D721Med (cell line): Measurements from ENCODE around the gene ANO2.

Experiments
- DNase-seq: peaks from one replicate; pipeline ENCODE4 v3.0.0; 2011; ENCODE audit warnings: low spot score; ENCODE audit not compliant: insufficient read length
- FAIRE-seq: peaks from 2 replicates; lab custom pipeline; 2011; peaks lifted over from hg19 to GRCh38; lab: Jason Lieb, UNC
- TF ChIP-seq, protein P1 (sequence below): IDR thresholded peaks from 2 replicates; pipeline ENCODE4 v1.5.1; 2012; ENCODE audit warnings: mild to moderate bottlenecking, control low read depth; ENCODE audit not compliant: insufficient read depth; ENCODE audit errors: missing control alignments

ANO2 gene

DNA sequence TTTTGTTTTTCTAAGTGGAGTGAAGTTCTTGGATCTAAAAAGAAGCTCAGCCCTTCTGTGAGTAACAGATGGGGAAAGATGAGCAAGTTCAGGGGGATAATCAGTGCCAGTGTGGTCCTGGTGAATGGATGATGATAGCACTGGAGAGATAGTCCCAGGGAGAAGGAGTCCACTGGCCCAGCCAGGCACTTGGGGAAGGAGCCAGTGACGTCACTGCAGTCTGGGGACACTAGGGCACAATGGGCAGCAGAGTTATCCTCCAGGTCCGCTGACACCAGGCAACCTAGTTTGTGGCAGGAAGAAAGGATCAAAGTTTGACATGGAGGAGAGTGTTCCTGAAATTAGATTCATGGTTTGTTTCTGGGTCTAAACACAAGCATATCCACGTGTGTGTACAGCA lies 411.7 kb downstream of the ANO2 start:
- no peak for FAIRE-seq
- TF ChIP-seq, protein P1, sequence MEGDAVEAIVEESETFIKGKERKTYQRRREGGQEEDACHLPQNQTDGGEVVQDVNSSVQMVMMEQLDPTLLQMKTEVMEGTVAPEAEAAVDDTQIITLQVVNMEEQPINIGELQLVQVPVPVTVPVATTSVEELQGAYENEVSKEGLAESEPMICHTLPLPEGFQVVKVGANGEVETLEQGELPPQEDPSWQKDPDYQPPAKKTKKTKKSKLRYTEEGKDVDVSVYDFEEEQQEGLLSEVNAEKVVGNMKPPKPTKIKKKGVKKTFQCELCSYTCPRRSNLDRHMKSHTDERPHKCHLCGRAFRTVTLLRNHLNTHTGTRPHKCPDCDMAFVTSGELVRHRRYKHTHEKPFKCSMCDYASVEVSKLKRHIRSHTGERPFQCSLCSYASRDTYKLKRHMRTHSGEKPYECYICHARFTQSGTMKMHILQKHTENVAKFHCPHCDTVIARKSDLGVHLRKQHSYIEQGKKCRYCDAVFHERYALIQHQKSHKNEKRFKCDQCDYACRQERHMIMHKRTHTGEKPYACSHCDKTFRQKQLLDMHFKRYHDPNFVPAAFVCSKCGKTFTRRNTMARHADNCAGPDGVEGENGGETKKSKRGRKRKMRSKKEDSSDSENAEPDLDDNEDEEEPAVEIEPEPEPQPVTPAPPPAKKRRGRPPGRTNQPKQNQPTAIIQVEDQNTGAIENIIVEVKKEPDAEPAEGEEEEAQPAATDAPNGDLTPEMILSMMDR = no peak
- no peak for DNase-seq

DNA sequence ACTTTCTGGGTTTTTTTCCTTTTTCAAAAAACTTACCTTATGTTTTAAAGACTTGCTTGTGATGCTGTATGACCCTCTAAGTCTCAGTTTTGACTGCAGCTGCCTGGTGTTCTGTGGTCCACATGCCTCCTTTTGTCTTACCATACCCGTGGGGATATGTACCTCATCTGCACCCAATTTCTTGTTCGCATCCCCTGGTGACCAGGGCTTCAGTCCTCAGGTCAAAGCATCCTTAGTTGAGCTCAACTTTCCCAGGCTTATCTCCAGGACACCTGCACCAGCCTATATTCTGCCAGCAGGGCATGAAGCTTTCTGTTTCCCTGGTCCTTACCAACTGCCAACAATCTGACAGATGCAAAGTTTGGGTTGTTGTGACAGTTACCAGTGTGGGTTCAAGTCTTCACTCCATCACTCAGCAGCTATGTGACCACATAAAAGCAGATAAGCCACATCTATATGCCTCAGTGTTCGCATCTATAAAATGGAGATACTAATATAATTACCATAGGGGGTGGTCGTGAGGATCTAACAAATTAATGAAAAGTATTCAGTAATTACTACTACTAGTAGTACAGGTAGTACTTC lies 419.2 kb downstream of the ANO2 start:
- DNase-seq = no peak
- no peak for FAIRE-seq
- TF ChIP-seq, protein P1 = no peak

DNA sequence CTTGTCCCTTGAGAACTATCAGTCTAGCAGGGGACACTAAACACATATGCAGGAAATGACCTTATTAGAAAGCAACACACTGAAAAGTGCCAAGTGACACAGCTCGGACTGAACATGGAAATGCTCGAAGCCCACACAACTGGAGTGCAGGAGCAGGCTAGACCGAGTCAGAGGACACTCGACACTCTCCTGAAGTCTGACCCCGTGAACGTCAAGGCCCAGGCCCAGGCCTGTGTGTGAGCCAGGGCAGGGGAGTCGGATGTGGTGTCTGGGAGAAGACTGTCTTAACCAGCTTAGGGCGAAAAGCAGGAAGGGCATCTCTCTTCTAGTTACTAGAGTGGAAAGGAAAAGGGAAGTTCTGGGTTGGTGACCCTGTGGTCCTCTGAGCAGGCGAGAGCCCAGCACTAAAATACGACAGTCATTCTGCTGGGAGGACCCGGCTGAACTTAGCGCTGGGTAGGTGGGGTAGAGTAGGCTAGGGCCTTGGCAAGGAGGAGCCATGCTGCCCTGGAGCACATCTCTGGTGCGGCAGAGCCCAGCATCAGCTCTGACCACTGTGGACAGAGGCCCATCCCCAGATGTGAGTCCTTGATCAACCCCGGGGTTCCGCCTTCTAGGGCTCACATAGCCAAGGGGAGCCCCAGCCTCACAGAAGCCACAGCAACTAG lies 420.2 kb downstream of the ANO2 start:
- TF ChIP-seq, protein P1 = no peak
- DNase-seq (no peak), FAIRE-seq (no peak)

DNA sequence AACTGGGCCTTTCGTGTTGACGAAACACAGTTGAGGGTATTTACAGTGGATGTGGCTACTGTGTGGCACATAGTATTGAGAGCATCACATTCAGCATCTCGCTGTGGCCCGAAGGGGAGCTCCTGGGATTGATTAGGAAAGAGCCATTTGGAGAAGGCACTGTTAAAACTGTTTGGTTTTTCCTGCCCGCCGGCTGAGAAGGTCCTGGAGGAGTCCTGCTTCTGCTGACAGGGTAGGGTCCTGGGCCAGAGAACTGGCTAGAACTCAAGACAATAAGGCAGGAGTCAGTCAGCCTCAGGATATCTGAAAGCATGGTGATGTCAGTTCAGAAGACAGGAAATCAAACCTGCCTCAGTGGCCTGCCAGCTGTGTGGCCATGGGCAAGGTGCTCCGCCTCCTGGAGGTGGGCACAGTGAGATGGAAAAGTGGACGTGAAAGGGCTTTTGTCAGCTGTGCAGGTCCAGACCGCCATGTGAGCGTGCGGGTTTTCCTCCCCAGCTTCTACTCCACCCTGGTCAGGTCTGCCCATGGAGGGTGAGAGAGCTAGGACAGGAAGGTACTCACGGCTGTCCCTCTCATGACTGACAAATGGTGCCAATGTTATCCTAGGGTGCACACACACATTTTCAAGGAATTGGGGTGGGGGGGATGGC lies 420.8 kb downstream of the ANO2 start:
- TF ChIP-seq, protein P1 = no peak
- FAIRE-seq = no peak
- no peak for DNase-seq

DNA sequence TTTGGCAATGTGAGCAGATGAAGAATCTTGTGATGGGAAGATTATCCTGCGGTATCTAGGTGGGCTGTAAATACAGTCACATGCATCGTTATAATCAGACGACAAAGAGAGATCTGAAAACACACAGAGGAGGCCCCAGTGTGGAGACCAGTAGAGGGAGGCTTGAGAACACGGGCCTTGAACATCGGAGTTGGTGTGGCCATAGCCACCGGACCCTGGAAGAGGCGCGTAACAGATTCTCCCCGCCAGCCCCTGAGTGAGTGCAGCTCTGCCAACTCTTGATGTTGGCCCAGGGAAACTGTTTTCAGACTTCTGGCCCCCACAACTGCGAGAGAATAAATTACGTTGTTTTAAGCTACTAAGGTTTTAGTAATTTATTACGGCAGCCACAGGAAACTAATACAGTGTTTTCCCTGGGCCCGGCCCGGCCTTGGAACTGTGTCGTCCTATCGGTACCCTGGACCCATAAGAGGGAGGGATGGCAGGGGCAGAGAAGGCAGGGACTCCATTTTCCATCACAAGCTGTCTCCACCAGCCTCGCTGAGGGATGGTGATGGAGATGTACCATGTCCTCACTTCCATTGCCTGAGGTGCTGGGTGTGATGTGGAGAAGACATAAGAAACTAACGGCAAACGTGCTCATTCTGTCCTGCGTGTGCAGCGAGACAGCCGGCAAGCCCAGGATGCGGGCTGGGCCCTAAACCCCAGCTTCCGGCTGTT lies 421.5 kb downstream of the ANO2 start:
- FAIRE-seq = no peak
- TF ChIP-seq, protein P1 = no peak
- no peak for DNase-seq

DNA sequence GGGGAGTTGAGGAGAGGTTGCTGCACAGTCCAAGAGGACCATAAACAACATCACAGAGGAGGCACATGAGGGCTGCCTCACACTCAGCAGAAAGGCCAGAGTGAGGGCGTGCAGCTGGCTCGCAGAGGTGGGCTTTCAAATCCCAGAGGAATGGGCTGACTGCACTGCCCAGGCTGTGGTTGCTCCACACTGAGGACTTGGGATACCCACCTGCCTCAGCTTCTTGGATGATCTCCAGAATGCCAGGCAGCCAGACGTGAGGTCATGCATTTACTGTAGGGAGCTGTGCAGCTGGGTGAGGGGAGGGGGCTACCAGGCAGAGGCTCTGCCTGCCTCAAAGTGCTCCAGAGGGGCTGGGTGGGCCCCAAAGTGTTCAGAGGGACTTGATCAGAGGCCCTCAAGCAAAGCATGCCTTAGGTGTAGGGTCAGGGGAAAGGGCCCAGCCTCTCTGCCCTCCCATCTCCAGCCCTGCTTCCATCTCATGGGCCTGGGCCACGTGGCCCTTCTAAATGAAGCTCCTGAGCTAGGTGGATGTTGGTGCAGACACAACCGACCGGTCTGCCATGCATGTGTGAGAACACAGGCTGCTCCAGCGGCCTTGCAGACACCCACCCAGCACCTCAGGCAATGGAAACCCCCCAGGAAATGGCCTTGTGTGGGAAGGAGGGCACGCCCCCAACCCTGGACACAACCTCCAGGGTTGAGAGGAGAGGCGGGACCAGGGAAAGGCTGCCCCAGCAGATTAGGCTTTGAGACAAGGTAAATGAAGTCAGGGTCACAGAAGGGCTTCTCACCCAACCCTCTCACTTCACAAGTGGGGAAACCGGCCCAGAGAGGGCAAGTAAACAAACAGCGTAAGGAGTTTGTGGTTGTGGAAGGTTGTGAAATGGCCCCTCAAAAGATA lies 422.4 kb downstream of the ANO2 start:
- FAIRE-seq = no peak
- TF ChIP-seq, protein P1 = no peak
- DNase-seq = no peak
